RWPE2 (cell line): ENCODE data around the gene FGF18.

Experiments
- ATAC-seq: fragments of 200-7000 bp; cut with Tn5 transposase; 3 replicates; pipeline ENCODE4 v1.9.1; 2021; ENCODE audit warnings: low read depth
- DNase-seq: peaks from one replicate; pipeline ENCODE4 v3.0.0-alpha.2; 2020; ENCODE audit warnings: low spot score
- H3K27ac ChIP-seq: fragments of 450-650 bp; 2 replicates; pipeline ENCODE4 v1.5.1; 2017; ENCODE audit warnings: mild to moderate bottlenecking; ENCODE audit not compliant: poor library complexity, severe bottlenecking
- H3K27me3 ChIP-seq: fragments of 250-450 bp; sonication (Bioruptor Pico); 2 replicates; pipeline ENCODE4 v1.5.1; 2021; ENCODE audit warnings: mild to moderate bottlenecking, moderate library complexity; ENCODE audit not compliant: insufficient read depth, poor library complexity, severe bottlenecking
- H3K36me3 ChIP-seq: fragments of 250-450 bp; sonication (Bioruptor Pico); 2 replicates; pipeline ENCODE4 v1.5.1; 2020; ENCODE audit warnings: low read depth, mild to moderate bottlenecking, moderate library complexity
- H3K4me1 ChIP-seq: fragments of 250-450 bp; sonication (Bioruptor Pico); 2 replicates; pipeline ENCODE4 v1.5.1; 2021; ENCODE audit warnings: mild to moderate bottlenecking, moderate library complexity; ENCODE audit not compliant: insufficient read depth, poor library complexity, severe bottlenecking
- H3K4me3 ChIP-seq: fragments of 250-450 bp; sonication (Bioruptor Pico); 2 replicates; pipeline ENCODE4 v1.5.1; 2021; ENCODE audit warnings: mild to moderate bottlenecking, moderate library complexity; ENCODE audit not compliant: severe bottlenecking
- H3K9me3 ChIP-seq: fragments of 250-450 bp; sonication (Bioruptor Pico); 2 replicates; pipeline ENCODE4 v1.5.1; 2021; ENCODE audit warnings: mild to moderate bottlenecking, moderate library complexity; ENCODE audit not compliant: severe bottlenecking
- TF ChIP-seq, protein P1 (sequence below): fragments of 450-650 bp; IDR thresholded peaks from one replicate; pipeline ENCODE4 v1.5.1; 2017; ENCODE audit warnings: mild to moderate bottlenecking, moderate library complexity; ENCODE audit not compliant: poor library complexity, severe bottlenecking

The FGF18 gene

DNA sequence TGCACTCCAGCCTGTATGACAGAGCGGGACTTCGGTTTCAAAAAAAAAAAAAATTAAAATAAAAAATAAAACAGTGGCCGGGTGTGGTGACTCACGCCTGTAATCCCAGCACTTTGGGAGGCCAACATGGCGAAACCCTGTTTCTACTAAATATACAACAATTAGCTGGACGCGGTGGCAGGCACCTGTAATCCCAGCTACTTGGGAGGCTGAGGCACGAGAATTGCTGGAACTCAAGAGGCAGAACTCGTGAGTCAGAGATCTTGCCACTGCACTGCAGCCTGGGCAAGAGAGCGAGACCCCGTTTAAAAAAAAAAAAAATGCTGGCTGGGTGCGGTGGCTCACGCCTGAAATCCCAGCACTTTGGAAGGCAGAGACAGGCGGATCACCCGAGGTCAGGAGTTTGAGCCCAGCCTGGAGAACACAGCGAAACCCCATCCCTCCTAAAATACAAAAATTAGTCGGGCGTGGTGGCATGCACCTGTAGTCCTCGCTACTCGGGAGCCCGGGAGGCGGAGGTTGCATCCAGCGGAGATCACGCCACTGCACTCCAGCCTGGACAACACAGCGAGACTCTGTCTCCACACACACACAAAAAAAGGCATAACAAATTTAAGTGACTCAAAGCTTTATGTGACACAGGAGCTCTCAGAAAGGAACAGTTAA is 33.3 kb upstream of the FGF18 start:
- H3K27me3 ChIP-seq = no peaks in the 10 kb centered on the region
- DNase-seq (no peak), ATAC-seq (no peak)
- H3K27ac ChIP-seq = no peak overlapping the region
- H3K4me3 ChIP-seq = no peak overlapping the region
- no peaks in the 10 kb centered on the region for H3K9me3 ChIP-seq
- H3K4me1 ChIP-seq = peaks cover 16% of the 10 kb centered on the region
- TF ChIP-seq, protein P1, sequence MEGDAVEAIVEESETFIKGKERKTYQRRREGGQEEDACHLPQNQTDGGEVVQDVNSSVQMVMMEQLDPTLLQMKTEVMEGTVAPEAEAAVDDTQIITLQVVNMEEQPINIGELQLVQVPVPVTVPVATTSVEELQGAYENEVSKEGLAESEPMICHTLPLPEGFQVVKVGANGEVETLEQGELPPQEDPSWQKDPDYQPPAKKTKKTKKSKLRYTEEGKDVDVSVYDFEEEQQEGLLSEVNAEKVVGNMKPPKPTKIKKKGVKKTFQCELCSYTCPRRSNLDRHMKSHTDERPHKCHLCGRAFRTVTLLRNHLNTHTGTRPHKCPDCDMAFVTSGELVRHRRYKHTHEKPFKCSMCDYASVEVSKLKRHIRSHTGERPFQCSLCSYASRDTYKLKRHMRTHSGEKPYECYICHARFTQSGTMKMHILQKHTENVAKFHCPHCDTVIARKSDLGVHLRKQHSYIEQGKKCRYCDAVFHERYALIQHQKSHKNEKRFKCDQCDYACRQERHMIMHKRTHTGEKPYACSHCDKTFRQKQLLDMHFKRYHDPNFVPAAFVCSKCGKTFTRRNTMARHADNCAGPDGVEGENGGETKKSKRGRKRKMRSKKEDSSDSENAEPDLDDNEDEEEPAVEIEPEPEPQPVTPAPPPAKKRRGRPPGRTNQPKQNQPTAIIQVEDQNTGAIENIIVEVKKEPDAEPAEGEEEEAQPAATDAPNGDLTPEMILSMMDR = no peak
- H3K36me3 ChIP-seq = peaks cover 30% of the 10 kb centered on the region

DNA sequence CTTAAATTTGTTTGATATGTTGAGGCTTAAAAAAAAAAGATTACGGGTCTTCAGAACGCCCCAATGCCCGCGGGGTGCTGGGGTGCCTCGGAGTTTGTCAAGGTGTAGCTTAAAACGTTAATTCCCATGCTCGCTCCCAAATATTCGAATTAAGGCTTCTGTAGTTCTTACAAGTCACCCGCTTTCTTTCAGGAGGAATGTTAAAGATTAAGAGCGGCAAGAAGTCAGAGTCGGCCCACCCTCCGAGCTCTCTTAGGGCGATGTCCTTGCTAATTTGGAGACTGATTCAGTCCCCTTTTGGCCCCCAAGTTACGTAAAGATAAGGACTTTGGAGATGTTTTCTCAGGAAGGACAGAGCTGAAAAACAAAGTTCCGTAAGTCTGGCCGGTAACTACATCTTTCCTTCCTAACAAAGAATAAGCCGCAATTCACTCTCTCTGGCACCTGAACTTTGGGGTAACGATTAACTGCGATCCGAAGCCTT is 32.5 kb upstream of the FGF18 start:
- peaks cover 38% of the 10 kb centered on the region for H3K36me3 ChIP-seq
- no peak for ATAC-seq
- H3K9me3 ChIP-seq = no peaks in the 10 kb centered on the region
- H3K27me3 ChIP-seq = no peaks in the 10 kb centered on the region
- no peak for DNase-seq
- peaks cover 21% of the 10 kb centered on the region for H3K4me1 ChIP-seq
- H3K4me3 ChIP-seq = peak overlapping the region; percentile 69
- TF ChIP-seq, protein P1 = no peak
- H3K27ac ChIP-seq = peak overlapping the region; percentile 86

- H3K9me3 ChIP-seq = no peaks in the 10 kb centered on the region
- H3K4me3 ChIP-seq = peak within 1 kb of the TSS; percentile 69
- ATAC-seq (peak; percentile 75), DNase-seq (peak; percentile 99)
- peak within 1 kb of the TSS; percentile 86 for H3K27ac ChIP-seq
- TF ChIP-seq, protein P1 = no peak
- peaks cover 21% of the 10 kb centered on the region for H3K4me1 ChIP-seq
- H3K27me3 ChIP-seq = no peaks in the 10 kb centered on the region
- peaks cover 43% of the 10 kb centered on the region for H3K36me3 ChIP-seq
These were observed 32.0 kb upstream of the FGF18 start, which contains the start of gene NPM1 for GRCh38 chr5:171387345-171387969. Gene NPM1, plus strand, starts transcription at chr5:171387849. Its CDS starts 100 bp downstream, at chr5:171387949.

- H3K27me3 ChIP-seq = no peaks in the 10 kb centered on the region
- peak overlapping the region; percentile 86 for H3K27ac ChIP-seq
- ATAC-seq (peak; percentile 49), DNase-seq (peak; percentile 90)
- peak overlapping the region; percentile 69 for H3K4me3 ChIP-seq
- no peaks in the 10 kb centered on the region for H3K9me3 ChIP-seq
- peaks cover 51% of the 10 kb centered on the region for H3K36me3 ChIP-seq
- TF ChIP-seq, protein P1 = no peak
- peaks cover 27% of the 10 kb centered on the region for H3K4me1 ChIP-seq
These were observed 31.3 kb upstream of the FGF18 start for GRCh38 chr5:171387970-171388815.
